HG03175 (cell line): Measurements from ENCODE around the gene CPPED1.

Experiments used
- ATAC-seq: cut with Tn5 transposase; IDR thresholded peaks from one replicate; pipeline ENCODE4 v1.9.1; 2021; ENCODE audit warnings: mild to moderate bottlenecking, moderate library complexity; ENCODE audit not compliant: unreplicated experiment

CPPED1 gene

GRCh38 chr16:12742741-12743140 is 60.9 kb downstream of the CPPED1 start:
- no peak for ATAC-seq

GRCh38 chr16:12740986-12741610 is 62.6 kb downstream of the CPPED1 start:
- ATAC-seq = no peak

GRCh38 chr16:12739738-12740137 is 63.9 kb downstream of the CPPED1 start:
- ATAC-seq = no peak

GRCh38 chr16:12737563-12737962 is 66.1 kb downstream of the CPPED1 start:
- ATAC-seq = no peak

- ATAC-seq = no peak
These were observed 67.9 kb downstream of the CPPED1 start for GRCh38 chr16:12735805-12736204.

- ATAC-seq = no peak
These were observed 71.1 kb downstream of the CPPED1 start for GRCh38 chr16:12732600-12732999.

GRCh38 chr16:12729448-12729847 is 74.2 kb downstream of the CPPED1 start:
- no peak for ATAC-seq

GRCh38 chr16:12728469-12728868 is 75.2 kb downstream of the CPPED1 start:
- ATAC-seq = no peak

GRCh38 chr16:12724226-12724625 is 79.5 kb downstream of the CPPED1 start:
- ATAC-seq = no peak

GRCh38 chr16:12723681-12724080 is 80.0 kb downstream of the CPPED1 start:
- ATAC-seq = no peak

- ATAC-seq = no peak
These were observed 81.8 kb downstream of the CPPED1 start for GRCh38 chr16:12721841-12722421.

- no peak for ATAC-seq
These were observed 83.7 kb downstream of the CPPED1 start for GRCh38 chr16:12719972-12720371.

GRCh38 chr16:12716658-12717057 is 87.0 kb downstream of the CPPED1 start:
- ATAC-seq = no peak

GRCh38 chr16:12709807-12710206 is 93.9 kb downstream of the CPPED1 start:
- ATAC-seq = no peak

- no peak for ATAC-seq
These were observed 95.4 kb downstream of the CPPED1 start for GRCh38 chr16:12708266-12708665.

- no peak for ATAC-seq
These were observed 97.1 kb downstream of the CPPED1 start for GRCh38 chr16:12706628-12707027.

GRCh38 chr16:12704492-12705111 is 99.1 kb downstream of the CPPED1 start:
- ATAC-seq = no peak

- ATAC-seq = no peak
These were observed 99.8 kb downstream of the CPPED1 start for GRCh38 chr16:12703935-12704334.

- no peak for ATAC-seq
These were observed 103.5 kb downstream of the CPPED1 start for GRCh38 chr16:12700161-12700560.

GRCh38 chr16:12699161-12699560 is 104.5 kb downstream of the CPPED1 start:
- no peak for ATAC-seq

GRCh38 chr16:12697437-12697836 is 106.2 kb downstream of the CPPED1 start:
- ATAC-seq = no peak

GRCh38 chr16:12695454-12695853 is 108.2 kb downstream of the CPPED1 start:
- ATAC-seq = no peak
